ENCODE results near the gene TMEM178B. TPM values are rescaled to one million over a fixed set of nuclear protein-coding genes. Genes with fewer than 3 reads are reported as not detected.

Gene TMEM178B
- total RNA-seq, 1 experiment from 2014 or later: 0.21 TPM

DNA sequence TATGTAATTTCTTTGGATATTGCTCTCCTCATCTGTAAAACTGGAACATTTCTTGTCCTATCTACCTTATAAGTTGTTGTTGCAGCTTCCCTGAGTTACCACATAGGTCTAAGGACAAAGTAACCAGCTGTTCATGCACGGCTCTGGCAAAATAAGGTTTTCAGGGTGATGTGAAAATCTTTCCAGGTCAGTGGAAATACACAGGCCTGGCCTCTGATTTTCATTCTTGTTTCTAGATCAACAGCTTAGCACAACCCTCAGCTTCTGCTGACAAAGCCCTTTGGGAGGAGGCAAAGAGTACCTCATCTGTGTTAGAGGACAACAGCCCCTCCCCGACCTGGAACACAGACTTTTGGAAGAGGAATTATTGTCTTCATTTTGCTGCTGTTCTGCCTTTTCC, 359.8 kb downstream of the TMEM178B start:
- in situ Hi-C loops (cut with HindIII; ENCODE audit: low pct_unique_long_range_greater_than_20kb, low sequenced_read_pairs): no loop called here
- DNase-seq (ENCODE audit: low read depth, low spot score): no peak

DNA sequence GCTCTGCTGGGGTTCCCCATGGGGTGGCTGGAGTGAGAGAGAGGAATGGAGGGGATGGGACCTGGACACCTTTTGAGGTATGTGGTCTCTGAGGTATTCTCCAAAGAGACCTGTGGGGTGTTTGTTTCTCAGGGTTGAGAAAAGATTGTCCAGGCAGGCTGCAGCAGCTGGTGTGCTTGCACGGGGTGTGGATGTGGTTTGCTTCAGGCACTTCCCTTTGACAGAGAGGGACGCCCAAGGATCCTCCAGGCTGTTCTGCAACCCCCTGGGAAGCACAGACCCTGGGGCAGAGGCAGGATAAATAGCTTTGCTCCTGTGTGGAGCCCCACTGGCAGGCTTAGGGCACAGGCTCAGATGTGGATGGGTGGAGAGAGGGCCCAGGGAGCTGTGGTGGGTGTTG, 362.3 kb downstream of the TMEM178B start:
- DNase-seq (ENCODE audit: low read depth, low spot score): no peak
- in situ Hi-C loops (cut with HindIII; ENCODE audit: low pct_unique_long_range_greater_than_20kb, low sequenced_read_pairs): no loop called here

DNA sequence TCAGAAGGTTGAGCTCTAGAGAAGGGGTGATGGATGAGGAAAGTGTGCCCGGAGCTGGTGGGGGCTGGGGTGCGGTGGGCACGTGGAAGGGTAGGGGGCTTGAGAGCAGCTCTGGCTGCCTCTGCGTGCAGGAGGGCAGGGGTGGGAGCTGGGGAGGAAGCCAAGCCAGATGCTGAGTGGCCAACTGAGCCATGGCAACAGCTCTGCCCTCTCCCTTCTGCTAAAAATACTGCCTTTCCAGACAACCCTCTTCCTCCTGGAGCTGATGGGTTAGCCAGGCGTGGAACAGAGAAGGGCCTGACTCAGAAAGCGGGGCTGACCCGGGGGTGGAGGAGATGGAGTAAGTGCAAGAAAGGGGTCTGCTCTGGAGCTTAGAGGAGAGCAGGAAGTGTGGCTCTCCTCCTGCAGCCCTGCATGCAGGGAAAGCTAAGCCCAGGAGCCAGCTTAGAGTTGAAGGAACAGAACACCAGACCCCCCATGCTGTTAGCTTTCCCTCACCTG, 362.8 kb downstream of the TMEM178B start:
- in situ Hi-C loops (cut with HindIII; ENCODE audit: low pct_unique_long_range_greater_than_20kb, low sequenced_read_pairs): no loop called here
- DNase-seq (ENCODE audit: low read depth, low spot score): no peak

DNA sequence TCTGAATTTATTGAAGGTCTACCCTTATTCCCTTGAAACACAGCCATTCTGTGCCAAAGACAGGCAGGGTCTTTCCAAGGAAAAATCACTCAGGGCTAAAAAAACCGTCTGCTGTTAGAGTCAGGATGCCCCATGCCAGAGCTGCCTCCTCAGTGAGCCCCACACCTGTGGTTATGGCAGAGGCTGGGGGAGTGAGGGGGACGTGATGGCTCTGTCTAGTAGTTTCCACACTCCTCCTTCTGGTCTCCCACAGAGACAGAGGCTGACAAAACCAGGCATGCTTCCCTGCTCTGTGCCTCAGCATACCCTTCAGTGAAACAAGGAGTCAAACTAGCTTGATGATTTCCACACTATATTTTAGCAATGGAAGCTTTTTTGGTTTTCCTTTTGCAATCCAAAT, 365.3 kb downstream of the TMEM178B start:
- DNase-seq (ENCODE audit: low read depth, low spot score): no peak
- in situ Hi-C loops (cut with HindIII; ENCODE audit: low pct_unique_long_range_greater_than_20kb, low sequenced_read_pairs): no loop called here

DNA sequence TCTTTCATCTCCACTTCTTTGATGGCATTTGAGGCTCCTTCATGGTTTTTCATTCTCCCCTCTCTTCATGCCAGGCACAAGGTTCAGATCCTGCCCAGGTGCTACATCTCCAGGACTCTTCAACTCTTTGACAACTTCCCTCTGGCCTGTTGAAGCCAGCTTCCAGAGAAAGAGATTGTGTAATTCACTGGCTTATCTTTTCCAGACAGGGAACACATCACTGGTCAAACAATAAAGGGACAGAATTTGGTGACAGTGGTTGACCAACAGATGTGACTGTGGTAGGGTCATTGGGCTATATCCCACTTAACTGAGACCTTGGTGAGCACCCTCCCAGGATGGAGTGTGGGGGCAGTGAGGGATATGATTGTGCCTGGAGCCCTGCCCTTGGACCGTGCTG, 365.9 kb downstream of the TMEM178B start:
- in situ Hi-C loops (cut with HindIII; ENCODE audit: low pct_unique_long_range_greater_than_20kb, low sequenced_read_pairs): no loop called here

DNA sequence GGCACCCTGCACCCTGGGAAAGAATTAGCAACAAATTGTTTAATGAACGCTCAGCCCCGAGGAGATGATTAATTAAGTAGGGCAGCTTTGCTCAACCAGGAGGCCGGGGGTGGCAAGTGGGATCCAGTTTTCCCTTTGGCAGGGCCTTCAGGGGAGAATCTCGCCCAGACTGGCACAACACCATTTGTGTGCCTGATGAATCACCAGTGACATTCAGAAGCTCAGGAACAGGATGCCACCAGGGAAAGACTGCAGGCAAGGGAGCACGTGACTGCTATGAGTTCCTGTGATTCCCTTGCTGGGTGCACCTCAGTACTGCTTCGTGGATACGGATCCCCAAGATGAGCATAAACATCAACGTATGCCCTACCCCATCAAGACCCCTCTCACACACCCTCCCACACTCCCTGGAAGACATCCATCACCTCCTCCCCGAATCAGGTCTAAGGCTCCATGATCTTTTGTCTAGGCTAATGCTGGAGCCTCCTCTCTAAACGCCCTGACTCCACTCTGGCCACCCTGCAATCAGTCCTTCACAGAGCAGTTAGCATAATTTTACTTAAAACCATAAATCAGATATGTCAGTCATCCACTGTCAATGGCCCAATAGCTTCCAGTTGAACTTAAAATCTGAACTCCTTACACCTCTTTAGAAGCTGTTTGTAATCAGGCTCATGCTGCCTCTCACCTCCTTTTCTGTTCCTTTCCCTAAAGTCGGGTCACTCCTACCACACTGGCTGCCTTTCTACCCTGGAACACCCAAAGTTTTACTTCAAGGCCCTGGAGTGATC, 368.2 kb downstream of the TMEM178B start:
- in situ Hi-C loops (cut with HindIII; ENCODE audit: low pct_unique_long_range_greater_than_20kb, low sequenced_read_pairs): no loop called here
- DNase-seq (ENCODE audit: low read depth, low spot score): no peak

More for the DNA sequence above, 365.9 kb downstream of the TMEM178B start:
- DNase-seq (ENCODE audit: low read depth, low spot score): no peak

DNA sequence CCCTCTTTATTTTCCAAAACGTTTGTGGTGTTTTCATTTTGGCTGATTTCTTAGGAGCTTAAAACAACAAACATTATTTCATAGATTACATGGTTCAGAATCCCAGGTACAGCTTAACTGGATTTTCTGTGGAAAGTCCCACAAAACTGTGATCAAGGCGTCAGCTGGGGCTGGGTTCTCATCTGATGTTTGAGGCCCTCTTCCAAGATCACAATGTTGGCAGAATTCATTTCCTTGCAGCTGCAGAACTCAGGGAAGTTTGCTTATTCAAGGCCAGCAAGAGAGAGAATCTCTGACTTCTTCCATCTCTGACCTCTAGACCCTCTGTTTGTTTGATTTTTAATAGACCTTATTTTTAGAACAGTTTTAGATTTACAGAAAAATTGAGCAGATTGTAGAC, 368.9 kb downstream of the TMEM178B start:
- in situ Hi-C loops (cut with HindIII; ENCODE audit: low pct_unique_long_range_greater_than_20kb, low sequenced_read_pairs): no loop called here
- no peak for DNase-seq (ENCODE audit: low read depth, low spot score)

DNA sequence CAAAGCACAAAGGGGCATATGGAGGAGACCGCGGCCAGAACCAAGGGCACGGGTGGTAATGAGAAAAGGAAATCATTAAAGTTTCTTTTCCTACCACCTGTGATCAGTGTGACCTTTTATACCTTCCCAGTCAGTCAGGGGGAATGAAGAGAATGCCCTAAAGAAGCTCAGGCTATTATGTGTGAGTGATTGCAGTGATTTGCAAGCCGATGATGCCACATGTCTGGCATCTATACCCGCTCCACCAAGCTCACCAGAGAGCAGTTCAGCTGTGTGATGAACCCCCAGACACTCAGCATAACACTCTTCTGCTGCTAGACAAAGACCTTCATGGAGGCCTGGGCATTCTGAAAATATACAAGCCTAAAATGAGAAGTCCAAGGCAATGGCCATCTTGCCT, 371.1 kb downstream of the TMEM178B start:
- no peak for DNase-seq (ENCODE audit: low read depth, low spot score)
- in situ Hi-C loops (cut with HindIII; ENCODE audit: low pct_unique_long_range_greater_than_20kb, low sequenced_read_pairs): no loop called here

DNA sequence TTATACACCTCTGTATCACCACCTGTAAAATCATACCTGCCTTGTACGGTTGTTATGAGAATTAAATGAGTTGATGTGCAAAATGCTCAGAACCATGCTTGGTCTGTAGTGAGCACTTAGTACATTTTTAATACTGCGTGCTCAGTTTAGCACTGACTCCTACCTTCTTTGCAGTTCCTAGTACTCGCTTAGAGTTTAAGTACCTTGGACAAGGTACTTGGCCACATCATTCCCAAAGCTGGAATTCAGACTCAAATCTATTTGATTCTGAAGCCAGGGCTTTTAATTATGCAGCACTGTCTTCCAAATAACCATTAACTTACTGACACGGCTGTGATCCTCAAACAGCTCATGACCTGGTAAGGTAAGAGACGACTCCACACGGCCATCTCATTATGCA, 377.4 kb downstream of the TMEM178B start:
- in situ Hi-C loops (cut with HindIII; ENCODE audit: low pct_unique_long_range_greater_than_20kb, low sequenced_read_pairs): no loop called here
- no peak for DNase-seq (ENCODE audit: low read depth, low spot score)

DNA sequence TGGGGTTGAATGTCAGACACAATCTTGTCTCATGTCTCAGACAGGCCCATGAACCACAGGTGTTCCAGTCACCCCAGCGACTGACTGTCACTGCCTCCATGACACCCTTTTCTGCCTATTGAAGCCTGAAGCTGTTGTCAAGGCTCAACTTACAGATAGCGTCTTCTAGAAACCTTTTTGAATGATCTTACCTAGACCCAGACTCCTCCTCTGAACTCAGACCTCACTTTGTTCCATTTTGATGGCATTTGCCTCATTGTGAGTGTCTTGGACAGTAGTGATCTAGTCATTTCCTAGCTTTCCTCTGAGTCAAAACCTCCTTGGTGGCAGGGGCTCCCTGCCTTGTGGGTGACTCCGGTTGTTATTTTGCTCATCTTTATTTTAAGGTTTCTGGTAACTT, 379.0 kb downstream of the TMEM178B start:
- DNase-seq (ENCODE audit: low read depth, low spot score): no peak
- in situ Hi-C loops (cut with HindIII; ENCODE audit: low pct_unique_long_range_greater_than_20kb, low sequenced_read_pairs): no loop called here

DNA sequence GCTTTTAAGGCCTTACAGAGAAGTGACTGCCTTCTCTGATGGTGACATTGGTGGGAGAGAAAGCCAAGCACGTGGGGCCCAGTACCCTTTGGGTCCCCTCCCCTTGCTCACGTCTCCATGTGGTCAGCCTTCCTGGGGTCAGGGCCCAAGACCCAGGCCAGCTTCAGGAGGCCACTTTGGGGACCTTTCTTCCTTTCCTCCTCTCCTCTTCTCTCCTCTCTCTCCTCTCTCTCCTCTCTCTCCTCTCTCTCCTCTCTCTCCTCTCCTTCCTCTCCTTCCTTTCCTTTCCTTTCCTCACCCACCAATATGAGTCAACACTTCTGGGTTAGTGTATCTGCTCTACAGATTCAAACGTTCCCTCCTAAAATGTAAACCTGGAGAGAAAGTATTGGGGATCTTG, 380.5 kb downstream of the TMEM178B start:
- in situ Hi-C loops (cut with HindIII; ENCODE audit: low pct_unique_long_range_greater_than_20kb, low sequenced_read_pairs): no loop called here
- no peak for DNase-seq (ENCODE audit: low read depth, low spot score)

DNA sequence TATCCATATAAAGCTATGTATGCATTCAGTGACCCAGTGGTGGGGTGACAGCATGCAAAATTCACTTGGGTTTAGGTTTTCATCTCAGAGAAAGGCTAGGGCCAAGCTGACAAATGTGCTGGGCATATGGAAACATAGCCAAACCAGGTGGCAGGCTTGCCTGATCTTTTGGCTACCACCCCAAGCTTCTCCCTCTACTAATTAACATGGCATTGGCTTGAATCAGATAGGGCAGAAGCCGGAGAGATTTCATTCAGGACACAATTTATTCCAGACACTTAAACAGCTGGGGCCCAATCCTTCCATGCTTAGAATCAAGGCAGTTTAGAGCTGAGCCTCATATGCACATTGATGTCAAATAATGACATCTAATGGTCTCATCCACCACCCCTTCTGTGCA, 381.9 kb downstream of the TMEM178B start:
- in situ Hi-C loops (cut with HindIII; ENCODE audit: low pct_unique_long_range_greater_than_20kb, low sequenced_read_pairs): no loop called here
- DNase-seq (ENCODE audit: low read depth, low spot score): no peak

DNA sequence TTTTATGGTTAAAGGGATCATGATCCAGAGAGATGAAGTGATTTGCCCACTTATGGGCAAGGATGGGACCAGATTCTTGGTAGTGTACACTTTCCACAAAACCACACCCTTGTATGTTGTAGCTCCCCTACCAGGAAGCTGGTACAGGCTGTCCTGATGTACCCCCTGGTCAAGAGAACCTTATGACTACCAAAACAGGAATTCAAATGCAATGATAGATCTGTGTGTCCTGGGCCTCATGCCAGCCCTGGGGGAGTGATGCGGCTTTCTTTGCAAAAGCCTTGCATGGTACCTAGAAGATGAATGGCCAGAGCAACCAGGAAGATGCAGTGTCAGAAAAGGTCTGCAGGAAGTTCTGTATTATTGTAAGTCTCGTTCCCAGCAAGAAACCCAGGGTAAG, 382.4 kb downstream of the TMEM178B start:
- in situ Hi-C loops (cut with HindIII; ENCODE audit: low pct_unique_long_range_greater_than_20kb, low sequenced_read_pairs): no loop called here

DNA sequence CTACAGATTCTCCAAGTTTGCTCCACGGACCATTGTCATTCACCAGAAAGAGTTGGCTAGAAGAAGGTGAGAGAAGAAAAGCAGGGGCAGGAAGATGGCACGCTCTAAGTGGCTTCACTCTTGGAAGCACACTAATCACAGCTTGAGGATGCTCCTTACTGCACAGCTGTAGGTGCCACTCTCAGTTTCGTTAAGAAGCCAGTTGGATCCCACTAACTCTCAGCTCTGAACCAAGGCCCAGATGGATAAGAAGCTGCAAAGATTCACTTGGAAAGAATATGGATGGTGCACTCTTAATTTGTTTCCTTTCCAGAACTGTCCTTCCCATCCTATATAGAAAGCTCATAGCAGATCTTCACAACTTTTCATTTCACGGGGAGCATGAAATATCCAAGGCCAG, 382.8 kb downstream of the TMEM178B start:
- in situ Hi-C loops (cut with HindIII; ENCODE audit: low pct_unique_long_range_greater_than_20kb, low sequenced_read_pairs): no loop called here
- DNase-seq (ENCODE audit: low read depth, low spot score): no peak

More for the DNA sequence above, 382.4 kb downstream of the TMEM178B start:
- DNase-seq (ENCODE audit: low read depth, low spot score): no peak

DNA sequence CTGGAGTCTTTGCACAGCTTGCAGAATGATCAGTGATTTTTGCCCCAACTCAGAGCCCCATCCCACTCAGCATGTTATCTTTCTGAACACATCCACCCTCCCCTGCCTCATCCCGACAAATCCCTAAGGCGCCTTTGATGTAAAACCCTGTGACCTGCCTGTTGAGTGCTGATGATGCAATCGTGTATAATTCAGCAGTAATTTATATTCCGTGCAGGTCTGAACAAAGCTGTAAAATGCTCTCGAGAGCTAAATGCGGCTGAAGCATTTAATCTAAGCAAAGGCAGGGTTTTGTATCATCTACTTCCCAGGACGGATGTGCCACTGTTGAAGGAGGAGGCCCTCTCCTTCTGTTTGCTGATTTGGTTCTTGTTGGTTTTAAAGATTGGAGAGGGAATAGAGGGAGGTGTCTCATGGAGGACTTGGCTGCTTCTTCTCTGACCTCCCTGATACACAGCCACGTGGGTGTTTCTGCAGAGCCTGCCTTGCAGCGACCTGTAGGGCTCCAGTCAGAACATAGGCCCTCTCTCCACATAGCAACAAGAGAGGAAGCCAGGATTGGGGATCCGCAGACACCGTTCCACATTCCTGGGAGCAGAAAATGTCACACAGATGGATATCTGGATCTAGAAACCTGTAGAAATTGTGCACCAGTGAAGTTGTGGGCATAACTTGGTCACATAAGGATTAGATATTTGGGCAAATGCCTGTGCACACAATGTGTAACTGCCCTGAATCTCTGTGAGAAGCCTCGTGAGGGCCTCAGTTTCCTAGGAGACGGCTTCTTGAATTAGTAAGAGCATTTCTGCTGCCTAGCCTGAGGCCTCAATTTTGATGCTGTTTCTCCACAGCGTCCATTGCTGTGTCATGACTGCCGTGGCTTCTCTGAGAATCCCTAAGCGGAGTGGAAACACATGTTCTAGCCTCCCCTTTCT, 387.2 kb downstream of the TMEM178B start:
- in situ Hi-C loops (cut with HindIII; ENCODE audit: low pct_unique_long_range_greater_than_20kb, low sequenced_read_pairs): no loop called here
- DNase-seq (ENCODE audit: low read depth, low spot score): no peak

DNA sequence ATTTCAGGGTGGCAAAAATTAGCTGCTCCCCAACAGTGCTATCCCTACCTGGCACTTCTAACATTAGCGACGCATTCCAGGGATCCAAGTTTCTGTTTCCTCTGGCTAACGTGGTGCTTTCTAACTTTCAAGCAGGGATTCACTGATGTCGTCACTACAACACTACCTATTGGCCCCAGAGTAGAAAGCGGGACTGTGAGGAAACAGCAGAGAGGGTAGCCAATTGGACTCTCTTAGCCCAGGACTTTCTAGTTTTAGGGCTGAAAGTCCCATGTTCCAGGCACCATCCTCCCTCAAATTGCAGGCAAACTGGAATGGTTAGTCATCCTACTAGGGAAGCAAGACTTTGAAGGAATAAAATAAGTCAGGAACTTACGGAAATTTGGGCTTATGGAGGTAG, 388.1 kb downstream of the TMEM178B start:
- in situ Hi-C loops (cut with HindIII; ENCODE audit: low pct_unique_long_range_greater_than_20kb, low sequenced_read_pairs): no loop called here
- DNase-seq (ENCODE audit: low read depth, low spot score): no peak

DNA sequence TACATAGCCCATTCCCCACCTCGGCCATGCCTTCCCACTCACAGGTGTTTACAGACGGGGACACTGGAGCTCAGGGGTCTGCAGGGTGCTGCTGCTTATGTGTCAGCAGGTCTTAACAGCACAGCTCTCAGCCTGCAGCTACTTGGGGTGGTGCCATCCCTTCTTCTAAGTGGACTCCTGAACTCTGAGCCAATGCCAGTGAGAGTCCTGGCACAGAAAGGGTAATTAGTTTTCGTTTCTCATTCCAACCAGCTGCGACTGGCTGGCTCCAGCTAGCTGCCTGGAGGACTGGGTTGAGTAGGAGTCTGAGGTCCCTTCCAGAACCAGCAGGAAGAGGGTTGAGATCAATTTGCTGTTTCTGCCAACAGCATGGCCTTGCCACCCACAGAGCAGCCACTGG, 389.1 kb downstream of the TMEM178B start:
- no peak for DNase-seq (ENCODE audit: low read depth, low spot score)
- in situ Hi-C loops (cut with HindIII; ENCODE audit: low pct_unique_long_range_greater_than_20kb, low sequenced_read_pairs): no loop called here

DNA sequence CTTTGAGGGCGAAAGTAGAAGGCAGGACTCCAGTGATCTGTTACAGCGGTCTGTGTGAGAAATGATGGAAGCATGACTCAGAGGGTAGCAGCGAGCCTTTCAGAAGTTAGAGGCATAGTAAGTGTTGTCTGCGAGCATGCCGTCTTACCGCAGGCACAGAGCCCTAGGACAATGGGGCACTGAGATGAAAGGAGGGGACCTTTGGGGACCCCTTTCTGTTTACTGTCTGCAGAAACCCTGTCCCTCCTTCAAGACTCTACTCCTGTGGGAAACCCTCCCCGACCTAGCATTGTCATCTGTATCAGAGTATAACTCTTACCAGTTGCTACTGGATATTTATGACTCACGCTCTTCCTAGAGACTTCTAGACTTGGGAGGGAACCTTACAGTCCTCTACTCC, 390.1 kb downstream of the TMEM178B start:
- in situ Hi-C loops (cut with HindIII; ENCODE audit: low pct_unique_long_range_greater_than_20kb, low sequenced_read_pairs): no loop called here
- no peak for DNase-seq (ENCODE audit: low read depth, low spot score)

DNA sequence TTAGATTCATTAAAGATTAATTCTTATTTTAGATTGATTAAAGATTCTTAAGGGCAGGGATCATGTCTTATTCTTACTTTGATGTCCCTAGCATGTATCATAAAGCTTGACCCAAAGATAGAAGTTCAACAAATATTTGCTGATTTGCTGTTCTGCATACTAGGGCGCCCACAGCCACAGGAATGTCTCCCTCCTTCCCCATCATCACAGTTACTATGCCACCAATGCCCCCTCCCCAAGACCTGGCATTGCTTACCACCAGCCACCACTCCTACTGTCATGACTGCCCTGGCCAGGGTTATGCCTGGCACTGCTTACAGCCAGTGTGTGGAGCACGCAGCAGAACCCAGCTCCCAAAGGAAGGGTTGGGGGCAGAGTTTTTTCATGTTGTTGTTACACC, 390.7 kb downstream of the TMEM178B start:
- in situ Hi-C loops (cut with HindIII; ENCODE audit: low pct_unique_long_range_greater_than_20kb, low sequenced_read_pairs): no loop called here
- no peak for DNase-seq (ENCODE audit: low read depth, low spot score)
